HT1080 (cell line): Measurements from ENCODE around the gene TNFRSF6B. TPM values are rescaled to one million over a fixed set of nuclear protein-coding genes. Genes with fewer than 3 reads are reported as not detected.

ENCODE experiments used
- DNase-seq: peaks from one replicate; pipeline ENCODE4 v3.0.0-alpha.2; 2015; ENCODE audit warnings: low read depth
- total RNA-seq: library from RNA; depleted of rRNA; stranded (reverse); fragments of >200 nt; shearing (Covaris generic); gene quantifications from 2 replicates; pipeline ENCODE4 v1.2.3, GENCODE V29; 2014

TNFRSF6B gene
- total RNA-seq, 1 experiment from 2014 or later: 5.9 TPM

GRCh38 chr20:63694584-63695423 lies 1.6 kb upstream of the TNFRSF6B start:
- DNase-seq: no peak

DNA sequence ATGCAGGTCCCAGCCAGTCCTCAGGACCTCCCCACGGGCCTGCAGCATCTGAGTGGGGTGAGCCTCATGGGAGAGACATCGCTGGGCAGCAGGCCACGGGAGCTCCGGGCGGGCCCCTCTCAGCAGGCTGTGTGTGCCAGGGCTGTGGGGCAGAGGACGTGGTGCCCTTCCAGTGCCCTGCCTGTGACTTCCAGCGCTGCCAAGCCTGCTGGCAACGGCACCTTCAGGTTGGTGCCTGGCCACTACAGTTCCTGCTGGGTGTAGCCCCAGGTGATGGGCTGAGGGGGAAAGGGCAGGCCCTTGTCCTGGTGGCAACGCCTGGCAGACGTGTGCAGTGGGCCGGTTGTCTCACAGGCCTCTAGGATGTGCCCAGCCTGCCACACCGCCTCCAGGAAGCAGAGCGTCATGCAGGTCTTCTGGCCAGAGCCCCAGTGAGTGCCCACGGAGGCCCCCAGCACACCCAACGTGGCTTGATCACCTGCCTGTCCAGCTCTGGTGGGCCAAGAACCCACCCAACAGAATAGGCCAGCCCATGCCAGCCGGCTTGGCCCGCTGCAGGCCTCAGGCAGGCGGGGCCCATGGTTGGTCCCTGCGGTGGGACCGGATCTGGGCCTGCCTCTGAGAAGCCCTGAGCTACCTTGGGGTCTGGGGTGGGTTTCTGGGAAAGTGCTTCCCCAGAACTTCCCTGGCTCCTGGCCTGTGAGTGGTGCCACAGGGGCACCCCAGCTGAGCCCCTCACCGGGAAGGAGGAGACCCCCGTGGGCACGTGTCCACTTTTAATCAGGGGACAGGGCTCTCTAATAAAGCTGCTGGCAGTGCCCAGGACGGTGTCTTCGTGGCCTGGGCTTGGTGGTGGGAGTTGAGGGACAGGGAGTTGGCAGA lies 787 bp upstream of the TNFRSF6B start:
- DNase-seq: no peak

GRCh38 chr20:63696306-63696627 lies 185 bp upstream of the TNFRSF6B start:
- DNase-seq: no peak

GRCh38 chr20:63697357-63697867 lies 960 bp downstream of the TNFRSF6B start:
- DNase-seq: no peak

- no peak for DNase-seq
Measured at GRCh38 chr20:63697868-63698545, 1.6 kb downstream of the TNFRSF6B start.

DNA sequence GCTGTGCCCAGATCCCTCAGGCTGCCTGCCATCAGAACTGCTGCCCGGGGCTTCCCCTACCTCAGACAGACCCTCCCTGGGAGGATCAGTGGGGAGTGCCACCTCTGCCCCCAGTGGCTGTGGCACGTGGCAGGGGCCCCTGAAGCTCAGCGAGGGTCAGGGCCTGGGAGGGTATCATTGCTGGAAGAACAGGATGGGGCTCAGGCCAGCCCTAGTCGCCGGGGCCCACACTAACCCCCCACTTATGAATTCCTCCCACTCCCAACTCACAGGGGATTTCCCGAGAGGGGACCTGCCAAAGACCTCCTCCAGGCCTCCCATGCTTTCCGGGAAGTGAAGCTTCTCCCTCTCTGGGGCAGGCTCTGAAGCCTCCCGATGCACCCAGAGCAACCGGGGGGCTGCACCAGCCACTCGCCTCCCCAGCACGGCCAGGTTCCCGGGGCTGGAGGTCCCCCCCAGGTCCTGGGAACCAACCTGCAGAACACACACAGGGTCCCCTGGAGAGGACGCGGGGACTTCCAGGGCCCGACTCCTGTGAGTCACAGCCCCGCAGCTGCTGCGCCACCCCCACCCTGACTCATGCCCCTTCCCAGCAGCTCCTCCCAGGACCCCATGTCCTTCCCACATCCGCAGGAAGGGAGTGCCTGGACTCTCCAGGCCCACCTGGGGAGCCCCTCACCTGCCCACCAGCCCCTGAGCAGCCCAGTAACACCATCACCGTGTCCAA lies 2.5 kb downstream of the TNFRSF6B start:
- peak; percentile 96 for DNase-seq

DNA sequence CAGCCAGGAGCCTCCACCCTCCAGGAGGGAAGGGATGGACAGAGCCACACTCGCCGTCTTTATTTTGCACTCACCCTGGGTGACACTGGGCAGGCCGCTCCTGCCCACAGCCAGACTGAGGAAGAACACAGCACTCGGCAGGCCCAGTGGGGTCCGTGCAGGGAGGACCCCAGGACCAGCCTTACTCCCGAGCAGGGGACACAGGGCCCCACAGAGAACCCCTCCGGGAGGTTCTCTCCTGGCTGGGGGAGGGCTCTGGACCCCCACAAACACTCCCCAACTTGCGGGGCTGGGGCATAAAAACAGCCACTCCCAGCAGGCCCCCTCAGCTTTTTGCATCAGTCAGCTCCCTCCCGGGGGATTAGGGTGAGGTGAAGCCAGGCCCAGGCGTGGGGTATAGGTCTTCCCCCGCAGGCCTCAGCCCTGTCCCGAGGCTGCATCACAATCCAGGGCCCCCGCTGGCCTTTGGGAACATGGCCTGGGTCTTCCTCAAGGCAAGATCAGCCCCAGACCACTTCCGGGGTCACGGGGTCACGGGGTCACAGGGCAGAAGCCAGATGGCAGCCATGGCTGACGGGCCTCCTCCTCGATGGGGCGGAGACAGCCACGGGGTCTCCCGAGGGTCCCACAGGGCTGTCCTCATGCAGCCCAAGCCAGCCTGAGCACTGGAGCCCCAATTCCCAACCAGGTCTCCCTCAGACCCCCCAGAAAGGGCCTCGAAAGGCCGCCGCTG lies 3.2 kb downstream of the TNFRSF6B start:
- DNase-seq: no peak

DNA sequence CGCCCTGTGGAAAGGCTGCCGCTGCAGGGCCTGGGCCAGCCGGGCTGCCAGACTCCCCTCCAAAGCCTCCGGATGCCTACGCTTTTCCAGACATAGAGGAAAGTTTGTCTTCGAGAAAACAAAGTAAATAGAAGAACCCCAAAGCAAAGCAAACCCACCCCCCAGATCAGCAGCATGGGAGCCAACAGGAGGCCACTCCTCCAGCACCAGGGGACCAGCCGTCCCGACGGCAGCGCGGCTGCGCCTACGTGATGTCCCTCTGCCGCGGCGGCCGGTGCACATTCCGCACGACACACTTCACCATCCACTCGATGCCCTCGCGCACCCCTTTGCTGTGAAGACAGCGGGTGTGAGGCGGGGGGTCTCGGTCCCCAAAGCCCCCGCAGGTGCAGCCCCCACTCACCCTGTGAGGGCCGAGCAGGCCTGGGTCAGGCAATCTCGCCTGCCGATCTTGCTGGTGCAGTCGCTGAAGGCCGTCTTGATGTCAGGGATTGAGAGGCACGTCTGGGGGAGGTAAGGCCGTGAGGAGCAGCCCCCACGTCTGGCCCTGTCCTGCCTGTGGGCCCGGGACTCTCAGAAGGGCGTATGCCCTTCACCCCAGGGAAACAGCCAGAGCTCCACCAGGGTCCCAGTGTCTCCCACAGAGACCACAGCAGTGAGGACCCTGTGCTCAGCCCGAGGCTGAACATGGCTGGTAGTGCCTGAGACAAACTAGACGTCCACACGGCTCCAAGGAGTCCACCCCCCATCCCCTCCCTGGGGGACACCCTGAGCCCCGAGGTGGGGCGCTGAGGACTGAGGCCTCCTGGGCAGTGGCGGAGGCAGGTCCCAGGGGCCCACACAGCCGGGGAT lies 4.0 kb downstream of the TNFRSF6B start:
- no peak for DNase-seq

- no peak for DNase-seq
Measured at GRCh38 chr20:63701051-63701328, 4.5 kb downstream of the TNFRSF6B start.

DNA sequence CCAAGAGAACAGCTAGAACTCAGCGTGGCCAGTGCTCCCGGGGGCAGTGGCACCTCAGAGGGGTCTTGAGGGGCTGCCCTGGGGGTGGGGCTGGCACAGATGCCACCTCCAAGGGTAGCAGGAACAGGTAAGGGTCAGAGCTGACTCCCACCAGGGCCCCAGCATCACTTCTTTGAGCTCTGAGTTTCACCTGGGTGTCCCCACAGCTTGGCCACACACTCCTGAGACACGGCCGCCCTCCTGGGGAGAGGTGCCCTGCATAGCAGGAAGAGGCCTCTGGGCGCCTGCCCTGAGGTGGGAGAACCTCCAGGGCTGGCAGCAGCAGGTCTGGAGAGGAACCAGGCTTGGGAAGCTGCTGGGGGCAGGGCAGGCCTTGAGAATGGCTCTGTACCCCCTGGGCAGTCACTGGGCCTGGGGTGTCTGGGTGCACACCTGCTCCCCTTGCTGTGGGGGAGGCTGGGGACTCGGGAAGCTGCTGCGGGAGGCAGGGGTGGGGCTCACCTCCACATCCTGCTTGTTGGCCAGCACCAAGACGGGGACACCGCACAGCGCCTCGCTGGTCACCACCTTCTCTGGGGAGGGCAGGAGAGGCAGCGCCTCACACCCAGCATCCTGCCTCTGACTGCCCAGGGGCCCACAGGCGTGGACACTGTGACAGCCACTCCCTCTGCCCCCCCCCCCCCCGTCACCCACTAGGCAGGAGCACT lies 5.0 kb downstream of the TNFRSF6B start:
- no peak for DNase-seq

DNA sequence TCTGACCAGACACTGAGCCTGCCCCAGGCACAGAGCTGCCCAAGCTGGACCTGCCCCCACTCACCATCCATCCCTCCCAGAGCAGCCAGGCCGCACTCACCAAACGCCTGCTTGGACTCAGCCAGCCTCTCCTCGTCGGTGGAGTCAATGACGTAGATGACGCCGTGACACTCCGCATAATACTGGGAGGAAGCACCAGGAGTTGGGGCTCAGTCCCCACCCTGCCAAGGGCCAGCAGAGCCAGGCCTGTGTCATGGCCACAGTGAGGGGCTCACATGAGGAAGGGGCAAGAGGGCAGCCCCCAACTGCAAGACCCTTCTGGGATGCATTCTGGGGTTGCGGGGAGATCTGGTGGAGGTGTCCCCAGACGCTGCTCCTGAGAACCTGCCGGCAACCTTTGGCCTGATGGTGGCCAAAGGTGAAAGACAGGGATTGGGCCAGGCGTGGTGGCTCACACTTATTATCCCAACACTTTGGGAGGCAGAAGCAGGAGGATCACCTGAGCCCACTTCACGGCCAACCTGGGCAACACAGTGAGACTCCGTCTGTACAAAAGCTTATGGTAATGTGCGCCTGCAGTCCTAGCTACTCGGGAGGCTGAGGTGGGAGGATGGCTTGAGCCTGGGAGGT lies 5.7 kb downstream of the TNFRSF6B start:
- DNase-seq: no peak

DNA sequence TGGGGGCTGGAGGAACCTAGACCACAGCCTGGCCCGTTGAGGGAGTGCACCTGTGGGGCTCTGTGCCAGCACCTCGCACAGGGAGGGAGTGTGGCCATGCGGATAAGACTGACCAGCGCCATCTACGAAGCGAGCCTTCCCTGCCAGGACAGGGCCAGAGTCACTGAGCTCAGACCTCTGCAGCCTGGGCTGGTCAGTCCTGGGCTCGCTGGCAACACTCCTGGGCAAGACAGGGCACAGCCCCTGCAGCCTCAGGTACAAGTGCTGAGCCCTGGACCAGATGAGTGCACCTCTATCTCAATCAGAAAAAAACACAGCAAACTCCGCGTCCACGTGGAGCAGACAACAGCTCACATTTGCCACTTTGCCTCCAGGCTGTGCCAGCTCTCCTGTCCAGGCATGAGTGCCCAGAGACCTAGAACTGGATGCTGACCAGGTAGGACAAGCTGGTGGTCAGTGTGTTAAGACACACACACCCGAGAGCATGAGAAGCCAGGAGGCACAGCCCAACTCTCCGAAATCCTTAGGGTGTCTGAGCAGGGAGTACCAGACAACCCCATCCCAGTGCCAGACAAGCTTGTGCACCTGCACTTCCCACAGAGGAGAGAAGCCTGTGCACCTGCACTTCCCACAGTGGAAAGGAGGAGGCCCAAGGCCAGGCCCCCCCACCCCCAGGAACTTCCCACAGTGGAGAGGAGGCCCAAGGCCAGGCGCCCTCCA lies 6.5 kb downstream of the TNFRSF6B start:
- DNase-seq: no peak

GRCh38 chr20:63703471-63703975 lies 7.1 kb downstream of the TNFRSF6B start:
- no peak for DNase-seq

DNA sequence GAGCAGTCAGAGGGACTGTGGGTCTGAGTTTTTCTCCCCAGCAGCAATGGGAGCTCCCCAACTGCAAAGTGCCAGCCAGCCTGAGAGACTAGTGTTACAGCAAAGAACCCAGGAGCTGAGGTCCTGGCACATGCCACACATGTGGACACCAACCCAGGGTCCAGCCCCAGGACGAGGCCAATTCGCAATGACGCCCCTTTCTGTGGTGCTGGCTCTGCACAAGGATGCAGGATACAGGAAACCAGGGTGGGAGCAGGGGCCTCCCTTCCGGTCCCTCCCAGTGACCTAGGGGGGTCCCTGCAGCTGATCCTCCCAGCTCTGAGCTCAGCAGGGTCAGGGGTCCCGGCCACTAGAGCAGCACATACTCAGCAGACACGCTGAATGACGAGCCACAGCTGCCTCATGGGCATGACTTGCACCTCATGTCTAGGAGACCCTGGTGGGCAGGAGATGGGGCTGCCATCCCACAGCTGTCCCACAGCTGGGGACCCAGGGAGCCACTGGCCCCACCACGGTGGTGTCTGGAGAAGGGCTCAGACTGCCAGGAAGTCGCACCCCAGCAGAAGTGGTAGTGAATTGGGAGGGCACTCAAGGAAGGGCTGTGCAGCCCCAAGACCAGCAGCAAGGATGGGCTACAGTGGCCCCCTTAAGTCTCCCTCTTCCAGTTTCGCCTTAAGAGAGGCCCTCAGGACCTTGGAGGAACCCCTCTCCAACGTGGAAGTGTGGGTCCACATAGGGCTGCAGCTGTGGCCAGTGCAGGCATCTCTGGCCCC lies 7.7 kb downstream of the TNFRSF6B start:
- no peak for DNase-seq

- DNase-seq: no peak
Measured at GRCh38 chr20:63704749-63705117, 8.3 kb downstream of the TNFRSF6B start.

DNA sequence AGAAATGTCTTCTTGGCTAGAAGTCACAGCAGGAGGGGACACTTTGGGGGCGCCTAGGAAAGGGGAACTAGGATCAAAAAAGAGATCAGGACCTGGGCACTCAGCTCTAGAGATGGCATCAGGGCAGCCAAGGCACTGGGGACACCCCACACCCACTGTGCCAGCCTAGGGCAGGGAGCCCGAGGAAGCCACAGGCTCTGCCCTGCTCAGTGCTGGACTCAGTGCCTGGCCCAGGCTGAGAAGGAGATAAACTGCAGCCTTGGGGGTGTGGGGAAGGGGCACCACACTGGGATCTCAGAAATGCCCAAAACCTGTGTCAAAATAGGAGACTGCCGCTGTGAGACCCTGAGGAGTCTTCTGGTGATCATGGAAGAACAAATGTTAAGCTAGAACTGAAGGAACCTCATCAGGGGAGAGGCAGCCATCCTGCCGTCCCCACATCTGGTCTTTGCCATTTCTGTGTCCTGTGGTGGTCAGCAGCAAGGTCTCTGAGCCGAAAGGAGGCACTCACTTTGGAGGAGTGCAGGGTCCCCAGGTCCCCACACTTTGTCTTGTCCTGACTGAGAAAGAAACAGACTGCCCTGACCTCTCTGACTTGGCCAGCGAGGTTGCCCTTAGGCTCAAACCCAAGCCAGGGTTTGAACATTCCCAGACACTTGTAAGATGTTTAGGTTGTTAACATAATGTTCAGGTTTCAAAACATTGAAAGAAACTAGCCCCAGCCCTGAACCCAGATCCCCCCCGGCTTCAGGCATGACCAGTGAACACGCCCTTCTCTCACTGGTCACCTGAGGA lies 9.0 kb downstream of the TNFRSF6B start:
- DNase-seq: no peak
